Stimulated activated CD8-positive, alpha-beta memory T cell treated with anti-CD3 and anti-CD28 coated beads, Interleukin-7, amount 100 ng/mL, for 4 hours (primary cell): Measurements from ENCODE around the gene LHCGR.

ENCODE experiments used
- DNase-seq, 2 donors: peaks; one replicate each; pipeline ENCODE4 v3.0.0-alpha.2; 2020; ENCODE audit warnings: low read depth in 2 of 2

The LHCGR gene

DNA sequence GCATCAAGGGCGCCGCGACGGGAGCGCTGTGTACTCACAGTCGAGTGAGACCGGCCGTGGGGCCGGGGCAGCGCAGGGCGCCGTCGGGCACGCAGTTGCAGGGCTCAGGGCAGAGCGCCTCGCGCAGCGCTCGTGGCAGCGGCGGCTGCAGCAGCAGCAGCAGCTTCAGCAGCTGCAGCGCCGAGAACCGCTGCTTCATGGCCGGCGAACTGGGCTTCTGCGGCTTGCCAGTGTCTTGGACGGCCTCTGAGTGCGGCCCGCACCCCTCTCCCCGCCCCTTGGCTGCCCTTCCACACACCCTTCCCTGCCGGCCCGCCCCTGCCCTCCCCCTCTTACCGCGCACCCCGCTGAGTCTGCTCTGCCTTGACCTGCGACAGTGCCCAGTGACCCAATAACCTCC, at the start of gene LHCGR:
Gene LHCGR, minus strand, starts transcription at position 252 of the 400 bp plus-strand sequence. Its CDS starts 53 bp downstream, at position 199.
- no peak for DNase-seq

DNA sequence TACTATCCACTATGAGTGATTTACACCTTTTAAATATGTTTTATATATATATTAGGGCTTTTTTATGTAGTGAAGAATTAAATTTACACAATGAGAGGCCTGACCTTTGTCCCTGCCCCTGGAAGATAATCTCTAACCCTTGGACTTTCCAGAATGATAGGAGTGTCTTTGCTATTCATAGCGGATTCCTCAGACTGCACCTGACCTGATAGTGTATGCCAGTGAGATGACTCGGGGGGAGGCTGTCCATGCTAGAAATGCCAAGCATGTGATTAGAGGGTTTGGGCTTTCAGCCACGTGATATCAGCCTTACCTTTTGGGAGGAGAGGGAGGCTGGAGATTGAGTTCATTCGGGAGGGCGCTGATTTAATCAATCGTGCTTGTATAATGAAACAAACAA, 44.1 kb upstream of the LHCGR start:
- DNase-seq: no peak

DNA sequence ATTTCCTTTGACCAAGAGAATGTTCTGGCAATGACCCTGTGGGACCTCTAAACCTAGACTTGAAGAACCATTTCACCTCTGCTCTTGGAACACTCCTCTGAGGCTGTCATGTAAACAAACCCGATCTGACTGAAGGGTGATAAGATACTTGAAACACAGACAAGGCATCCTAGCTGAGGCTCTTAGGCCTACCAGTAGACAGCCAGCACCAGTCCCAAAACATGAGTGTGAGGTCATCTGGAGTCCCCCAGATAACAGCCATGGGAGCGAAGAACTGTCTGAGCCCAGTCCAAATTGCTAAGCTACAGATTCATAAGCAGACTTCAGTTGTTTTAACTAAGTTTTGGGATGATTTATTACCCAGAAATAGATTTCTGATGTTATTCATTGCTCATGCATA, 39.5 kb upstream of the LHCGR start:
- DNase-seq: no peak

DNA sequence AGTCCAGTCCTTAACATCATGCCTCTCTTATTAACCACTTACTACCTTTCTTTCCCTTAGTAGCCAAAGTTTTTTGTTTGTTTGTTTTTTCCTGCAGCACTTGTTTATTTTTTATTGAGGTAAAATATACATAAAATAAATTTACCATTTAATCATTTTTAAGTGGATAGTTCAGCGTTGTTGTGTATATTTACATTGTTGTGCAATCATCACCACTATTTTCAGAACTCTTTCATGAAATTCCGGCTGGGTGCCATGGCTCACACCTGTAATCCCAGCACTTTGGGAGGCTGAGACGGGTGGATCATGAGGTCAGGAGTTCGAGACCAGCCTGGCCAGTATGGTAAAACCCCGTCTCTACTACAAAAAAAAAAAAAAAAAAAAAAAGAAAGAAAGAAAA, 38.1 kb upstream of the LHCGR start:
- DNase-seq: no peak

DNA sequence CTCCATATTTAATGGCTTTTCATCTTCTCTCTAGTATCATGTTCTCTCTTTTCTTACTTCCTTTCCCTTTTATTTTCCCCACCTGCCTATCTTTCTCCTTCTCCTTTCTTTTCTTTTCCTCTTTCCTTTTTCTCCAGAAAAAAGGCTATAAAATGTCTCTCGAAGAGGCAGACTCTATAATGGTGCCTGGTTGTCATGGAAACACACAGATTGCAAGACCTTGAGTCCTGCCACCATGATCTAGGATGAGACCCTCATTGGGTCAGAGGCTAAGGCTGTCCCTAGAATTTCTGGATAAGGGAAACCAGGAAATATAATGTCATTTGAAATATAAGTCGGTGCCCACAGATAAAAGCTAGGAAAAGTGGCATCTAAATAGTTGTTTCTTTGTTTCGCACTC, 36.5 kb upstream of the LHCGR start:
- DNase-seq: no peak

DNA sequence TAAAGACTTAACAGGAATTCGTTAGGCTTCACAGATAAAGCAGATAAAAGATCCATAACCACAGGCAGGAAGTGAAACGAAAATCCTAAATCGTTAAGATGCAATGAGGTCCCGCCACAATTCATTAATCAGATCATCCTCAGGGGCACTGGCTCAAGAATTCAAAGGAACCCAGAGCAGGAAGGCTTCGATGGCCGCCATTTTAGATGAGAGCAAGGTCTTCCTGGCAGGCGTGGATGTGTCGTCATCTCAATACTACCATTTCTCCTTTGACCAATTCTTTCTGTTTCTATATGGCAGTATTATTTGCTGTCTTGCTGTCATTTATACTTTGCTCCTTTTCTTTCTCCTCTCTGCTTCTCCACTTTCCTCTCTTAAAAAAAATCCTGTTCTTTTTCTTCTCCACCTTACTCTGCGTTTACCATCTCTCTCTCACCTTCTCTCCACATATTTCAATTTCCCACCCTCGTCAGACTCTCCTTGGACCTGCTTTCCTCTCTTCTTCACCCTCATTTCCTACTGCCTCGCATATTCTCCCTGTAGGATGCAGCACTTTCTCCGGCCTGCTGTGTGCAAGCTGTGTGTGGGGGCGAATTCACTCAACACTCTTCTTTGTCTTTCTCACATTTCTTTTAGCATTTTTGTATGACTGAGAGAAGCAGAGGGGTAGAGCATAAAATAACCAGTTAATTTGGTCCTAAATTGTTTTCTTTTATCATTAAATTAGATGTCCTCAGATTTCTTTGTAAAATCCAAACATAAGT, 35.1 kb upstream of the LHCGR start:
- no peak for DNase-seq

DNA sequence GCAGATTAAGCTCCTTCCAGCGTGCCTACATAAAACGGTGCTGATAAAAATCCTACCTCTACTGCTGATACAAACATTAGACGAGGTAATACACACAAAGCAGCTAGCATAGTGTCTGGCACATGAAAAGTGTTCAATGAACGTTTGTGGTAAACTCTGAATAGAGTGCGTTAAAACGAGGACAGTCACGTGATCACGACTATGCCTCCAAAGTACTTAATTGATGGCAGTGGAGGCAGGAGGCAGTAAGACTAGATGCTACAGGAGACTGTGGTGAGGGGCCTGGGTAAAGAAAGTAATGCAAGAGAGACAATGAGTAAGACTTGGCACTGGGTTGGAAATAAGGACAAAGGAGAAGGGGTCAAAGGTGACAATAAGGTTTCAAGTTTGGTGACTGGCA, 32.1 kb upstream of the LHCGR start:
- DNase-seq: no peak

DNA sequence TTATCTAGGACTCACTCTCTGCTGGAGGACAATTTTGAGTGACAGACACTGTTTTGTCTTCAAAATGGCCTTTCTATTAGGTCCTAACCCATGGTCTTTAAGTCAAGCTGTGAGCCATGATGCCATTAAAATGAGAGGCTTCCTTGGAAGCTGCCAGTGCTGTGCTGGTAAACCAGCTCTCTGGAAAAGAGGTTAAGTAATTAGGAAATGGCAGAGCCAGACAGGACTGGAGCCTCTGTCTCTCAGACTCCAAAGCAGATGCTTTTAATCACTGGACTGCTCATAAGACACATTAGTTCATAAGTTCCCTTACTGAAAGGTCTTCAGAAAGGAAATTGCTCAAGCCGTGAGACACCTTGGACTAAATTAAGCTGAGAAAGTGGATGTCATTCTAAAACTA, 25.8 kb upstream of the LHCGR start:
- no peak for DNase-seq

DNA sequence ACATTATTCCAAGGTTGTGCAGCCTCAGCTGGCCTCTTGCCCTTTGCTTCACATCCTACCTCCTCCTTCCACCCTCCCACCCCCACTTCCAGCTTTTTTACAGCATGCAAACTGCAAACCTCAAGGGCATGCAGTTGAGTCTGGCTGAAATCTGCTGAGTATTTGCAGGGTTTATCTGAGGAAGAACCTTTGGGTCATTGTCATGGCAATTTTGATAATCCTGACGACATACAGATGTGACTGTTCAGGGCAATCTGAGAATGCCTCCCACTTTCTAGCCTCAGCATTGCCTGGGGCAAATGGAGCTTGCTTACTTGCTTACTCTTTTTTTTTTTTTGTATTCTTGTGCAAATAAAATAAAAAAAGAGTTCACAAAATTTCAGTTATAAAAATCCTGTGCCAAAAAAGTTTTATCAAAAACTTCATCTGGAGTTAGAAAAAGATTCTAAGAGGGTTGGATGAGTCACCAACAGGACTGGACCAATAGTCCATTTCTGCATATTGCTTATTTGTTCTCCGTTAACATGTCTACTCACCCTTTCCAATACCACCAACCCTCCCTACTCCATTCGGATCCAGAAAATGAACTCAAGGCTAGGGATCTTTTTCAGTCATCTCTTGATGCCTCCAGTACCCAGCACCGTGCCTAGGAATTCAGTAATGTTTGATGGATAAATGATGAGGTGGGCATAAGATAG, 23.6 kb upstream of the LHCGR start:
- DNase-seq: no peak

DNA sequence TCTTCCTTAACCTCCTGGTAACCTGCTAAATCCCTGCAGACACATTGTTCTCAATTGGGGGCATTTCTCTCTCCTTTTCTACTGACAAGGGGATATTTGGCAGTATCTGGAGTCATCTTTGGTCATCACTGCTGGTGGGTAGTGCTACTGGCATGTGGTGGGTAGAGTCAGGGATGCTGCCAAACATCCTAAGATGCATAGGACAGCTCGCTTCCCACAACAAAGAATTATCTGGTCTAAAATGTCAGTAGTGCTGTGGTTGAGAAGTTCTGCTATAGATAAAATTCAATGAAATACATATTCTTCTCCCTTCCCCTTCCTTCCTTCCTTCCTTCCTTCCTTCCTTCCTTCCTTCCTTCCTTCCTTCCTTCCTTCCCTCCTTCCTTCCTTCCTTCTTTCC, 18.7 kb upstream of the LHCGR start:
- DNase-seq: no peak

DNA sequence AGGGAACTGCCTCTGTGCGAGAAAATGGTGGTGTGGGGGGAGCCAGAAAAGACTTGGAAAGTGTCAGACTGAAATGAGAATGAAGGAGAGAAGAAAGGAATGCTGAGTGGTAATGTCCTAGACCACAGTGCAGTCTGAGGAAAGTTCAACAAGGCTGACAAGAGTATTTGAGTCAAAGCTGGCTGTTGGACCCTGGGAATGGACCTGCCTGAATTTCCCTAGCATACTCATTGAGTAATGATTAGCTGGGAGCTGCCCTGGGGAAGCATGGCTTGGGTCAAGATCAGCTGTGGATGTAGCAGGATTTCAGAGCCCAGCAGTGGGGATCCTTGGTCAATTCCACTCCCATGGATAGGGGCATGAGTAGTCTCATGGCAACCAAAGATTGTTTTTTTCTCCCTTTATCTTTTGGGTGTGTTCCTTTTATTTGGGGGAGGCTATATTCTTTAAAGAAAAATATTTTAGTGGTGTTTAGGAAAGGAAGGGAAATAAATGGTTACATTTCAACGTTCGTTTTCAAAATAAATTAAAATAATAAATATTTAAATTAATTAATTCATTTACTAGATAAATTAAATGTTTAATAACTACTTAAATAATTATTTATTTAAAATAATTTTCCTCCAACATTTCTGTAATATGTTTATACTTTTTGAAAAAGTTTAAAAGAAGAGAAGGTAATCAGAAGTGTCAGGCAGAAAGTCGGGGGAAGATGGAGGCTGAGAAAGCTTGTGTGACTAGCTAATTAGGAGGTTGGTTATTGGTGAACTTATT, 15.9 kb upstream of the LHCGR start:
- no peak for DNase-seq

DNA sequence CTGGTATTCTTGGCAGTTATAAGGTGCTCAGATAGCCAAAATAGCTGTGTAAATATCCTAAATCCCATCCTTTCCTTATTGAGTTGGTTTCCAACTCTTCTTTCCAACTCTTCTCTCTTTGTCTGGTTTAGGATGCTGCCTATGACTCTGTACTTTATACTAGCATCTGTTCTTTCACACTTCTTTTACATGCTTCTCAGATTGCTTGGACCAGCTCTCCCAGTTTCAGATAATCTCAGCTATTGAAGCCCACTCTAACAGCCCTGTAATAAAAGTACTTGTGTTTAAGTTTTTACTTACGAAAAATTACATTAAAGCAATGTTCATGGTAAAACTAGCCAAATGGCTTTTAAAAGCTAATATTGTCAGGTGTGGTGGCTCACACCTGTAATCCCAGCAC, 14.7 kb upstream of the LHCGR start:
- DNase-seq: no peak

DNA sequence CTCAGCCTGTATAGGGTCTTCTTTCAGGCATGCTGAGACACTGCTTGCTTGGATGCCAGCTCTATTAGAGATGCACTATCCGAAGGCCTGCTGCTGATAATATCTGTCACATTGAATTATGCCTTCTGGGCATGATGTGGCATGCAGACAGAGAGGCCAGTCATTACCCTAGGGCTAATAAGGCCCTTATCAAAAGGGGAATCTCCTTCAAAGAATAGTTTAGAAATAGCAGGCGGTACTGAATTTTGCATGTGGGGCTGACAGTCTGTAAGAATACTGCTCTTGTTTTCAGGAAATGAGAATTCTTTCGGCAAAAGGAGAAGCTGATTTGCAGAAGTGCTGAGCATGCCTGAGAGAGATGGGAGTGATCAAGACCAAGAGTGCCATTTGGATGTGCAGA, 13.1 kb upstream of the LHCGR start:
- no peak for DNase-seq

DNA sequence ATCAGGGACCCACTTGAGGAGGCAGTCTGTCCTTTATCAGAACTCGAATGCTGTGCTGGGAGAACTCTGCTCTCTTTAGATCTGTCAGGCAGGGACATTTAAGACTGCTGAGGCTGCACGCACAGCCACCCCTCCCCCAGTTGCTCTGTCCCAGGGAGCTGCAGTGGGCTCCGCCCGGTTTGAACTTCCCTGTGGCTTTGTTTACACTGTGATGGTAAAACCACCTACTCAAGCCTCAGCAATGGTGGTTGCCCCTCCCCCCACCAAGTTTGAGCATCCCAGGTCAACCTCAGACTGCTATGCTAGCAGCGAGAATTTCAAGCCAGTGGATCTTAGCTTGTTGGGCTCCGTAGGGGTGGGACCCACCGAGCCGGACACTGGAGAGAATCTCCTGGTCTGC, 11.8 kb upstream of the LHCGR start:
- no peak for DNase-seq

DNA sequence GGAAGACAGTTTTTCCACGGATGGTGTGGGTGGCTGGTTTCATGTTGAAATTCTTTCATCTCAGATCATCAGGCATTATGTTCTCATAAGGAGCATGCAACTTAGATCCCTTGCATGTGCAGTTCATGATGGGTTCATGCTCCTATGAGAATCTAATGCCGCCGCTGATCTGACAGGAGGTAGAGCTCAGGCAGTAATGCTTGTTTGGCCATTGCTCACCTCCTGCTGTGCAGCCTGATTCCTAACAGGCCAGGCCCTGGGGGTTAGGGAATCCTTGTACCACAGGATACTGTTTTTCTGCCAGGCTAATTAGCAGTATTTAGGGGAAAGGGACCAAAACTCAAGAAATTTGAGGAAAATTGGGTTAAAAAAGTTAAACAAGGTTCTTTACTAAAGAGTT, 5.3 kb upstream of the LHCGR start:
- DNase-seq: no peak

DNA sequence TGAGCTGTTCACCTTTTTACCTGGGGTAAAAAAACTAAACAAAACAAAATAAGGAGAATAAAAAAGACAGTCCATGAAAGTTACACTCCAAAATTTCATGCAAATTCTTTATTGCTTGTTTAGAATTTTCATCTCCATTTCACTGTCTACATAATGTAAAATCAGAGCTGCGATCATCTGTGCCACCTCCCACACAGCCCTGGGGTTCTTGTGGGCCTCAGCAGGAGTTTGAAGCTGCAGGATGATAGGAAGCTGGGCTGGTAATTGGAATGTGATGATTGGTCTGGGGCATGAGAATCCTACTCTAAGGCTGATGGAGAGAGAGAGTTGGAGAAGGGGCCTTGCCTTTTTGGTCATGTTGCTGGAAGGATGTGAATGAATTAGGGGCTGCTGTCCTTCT, 4.2 kb upstream of the LHCGR start:
- no peak for DNase-seq

DNA sequence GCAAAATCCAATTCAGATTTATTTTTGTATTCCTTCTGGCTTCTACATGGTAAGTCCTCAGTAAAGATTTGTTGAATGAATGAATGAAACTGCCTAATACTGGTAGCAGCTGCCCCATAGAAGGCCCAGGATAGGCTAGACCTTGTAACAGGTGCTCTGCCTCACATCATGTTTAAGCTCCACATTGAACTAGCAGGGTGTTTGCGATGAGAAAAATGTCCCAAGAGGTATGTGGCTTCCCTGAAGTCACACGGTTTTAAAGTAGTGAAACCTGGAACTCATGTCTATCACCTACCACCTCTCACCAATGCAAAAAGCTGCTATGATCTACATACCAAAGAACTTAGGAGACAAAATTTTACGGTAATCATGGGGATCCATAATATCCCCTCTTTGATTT, 765 bp upstream of the LHCGR start:
- no peak for DNase-seq

DNA sequence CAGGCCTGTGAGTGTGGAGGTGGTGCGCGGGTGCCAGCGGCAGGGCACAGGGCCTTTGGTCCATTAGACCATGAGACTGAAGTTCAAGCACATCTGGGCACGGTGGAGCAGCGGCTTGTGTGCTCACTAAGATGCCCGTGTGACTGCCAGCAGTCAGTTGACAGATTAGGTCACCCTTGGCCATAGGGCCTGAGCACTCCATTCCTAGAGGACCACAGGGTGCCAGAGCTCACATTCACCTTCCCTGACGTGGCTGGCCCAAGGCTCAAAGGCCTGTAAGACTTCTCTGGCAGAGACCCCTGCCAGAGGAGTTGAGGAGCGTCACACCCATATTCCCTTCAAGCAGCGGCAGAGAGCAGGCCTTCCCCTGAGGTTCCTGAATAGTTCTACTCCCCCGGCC, 650 bp downstream of the LHCGR start:
- DNase-seq: no peak

DNA sequence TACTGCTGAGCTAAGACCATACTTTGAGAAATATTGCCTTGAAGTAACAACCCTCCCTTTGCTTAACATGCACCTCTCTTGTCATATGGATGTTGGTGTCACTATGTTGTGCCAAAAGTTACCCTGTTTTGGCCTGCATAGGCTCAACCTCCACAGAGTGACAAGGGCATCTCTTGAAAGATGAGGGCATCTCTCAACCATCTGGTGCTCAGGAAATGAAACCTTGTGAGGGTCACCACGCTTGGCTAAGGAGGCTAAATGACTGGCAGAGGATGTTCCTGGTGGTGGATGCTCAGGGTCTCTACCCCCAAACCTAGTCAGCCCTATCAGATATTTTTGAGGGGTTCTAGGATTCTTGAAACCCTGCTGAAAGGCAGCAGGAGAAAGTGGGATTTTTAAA, 2.3 kb downstream of the LHCGR start:
- no peak for DNase-seq

DNA sequence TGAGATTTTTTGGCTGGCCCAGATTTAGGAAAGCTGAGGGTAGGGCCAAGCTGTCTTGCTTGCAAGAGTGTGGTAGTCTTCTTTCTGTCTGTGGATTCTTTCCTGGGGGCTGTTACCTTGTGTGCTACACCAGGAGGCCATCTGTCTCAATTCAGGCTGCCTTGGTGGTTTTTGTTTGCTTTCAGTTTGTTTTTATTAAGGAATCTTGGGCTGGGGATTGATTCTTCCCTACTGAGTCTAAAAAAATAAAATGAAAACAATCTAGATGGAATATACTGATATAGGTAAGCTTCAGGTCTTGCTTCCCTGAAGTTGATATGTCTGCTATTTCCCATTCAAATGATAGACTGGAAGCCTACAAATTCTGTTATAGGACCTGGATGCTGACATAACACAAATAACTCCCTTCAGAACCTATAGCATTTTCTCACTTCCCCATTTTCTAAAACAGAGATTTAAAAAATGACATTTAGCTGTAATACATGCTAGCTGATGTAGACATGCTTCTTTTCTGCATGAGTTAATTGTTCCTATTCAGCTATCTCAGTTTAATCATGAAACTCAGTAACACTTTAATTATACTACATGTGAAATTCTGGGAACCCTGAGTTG, 5.3 kb downstream of the LHCGR start:
- no peak for DNase-seq

DNA sequence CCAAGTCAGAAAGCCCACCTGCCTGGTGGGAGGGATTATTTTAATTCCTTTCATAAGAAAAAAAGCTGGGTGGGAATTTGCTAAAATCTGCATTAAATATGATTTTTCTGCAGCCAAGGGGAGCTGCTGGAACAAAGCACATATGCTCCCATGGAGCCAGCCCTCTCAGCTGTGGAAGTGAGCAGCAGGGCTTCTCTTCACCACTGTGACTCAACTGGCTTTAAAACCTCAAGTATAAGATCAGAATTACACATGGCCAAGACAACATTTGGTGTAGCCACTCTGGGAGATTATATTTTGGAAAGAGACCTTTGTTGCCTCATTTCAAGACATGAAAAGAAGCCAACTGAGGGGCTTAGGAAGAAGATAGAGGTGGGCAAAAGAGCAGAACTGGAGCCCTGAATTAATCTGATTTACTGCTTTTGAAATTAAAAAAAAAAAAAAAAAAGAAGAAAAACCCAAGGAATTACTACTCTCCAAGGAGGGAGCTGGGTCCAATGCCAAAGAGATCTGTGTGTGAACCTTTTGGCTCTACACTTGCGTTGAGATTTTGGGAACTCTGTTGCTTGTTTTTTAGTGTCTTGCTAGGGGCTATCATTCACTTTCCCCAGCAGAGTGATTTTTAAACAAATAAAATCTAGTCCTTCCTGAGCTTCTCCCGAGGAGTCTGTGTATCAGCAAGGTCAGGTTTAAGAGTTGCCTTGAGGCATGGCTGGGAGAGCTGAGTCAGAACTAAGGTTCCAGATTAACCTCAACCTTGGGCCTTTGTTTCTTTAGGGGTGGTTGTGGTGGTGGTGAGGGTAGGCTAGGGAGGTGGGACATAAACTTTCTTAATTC, 6.0 kb downstream of the LHCGR start:
- DNase-seq: no peak

DNA sequence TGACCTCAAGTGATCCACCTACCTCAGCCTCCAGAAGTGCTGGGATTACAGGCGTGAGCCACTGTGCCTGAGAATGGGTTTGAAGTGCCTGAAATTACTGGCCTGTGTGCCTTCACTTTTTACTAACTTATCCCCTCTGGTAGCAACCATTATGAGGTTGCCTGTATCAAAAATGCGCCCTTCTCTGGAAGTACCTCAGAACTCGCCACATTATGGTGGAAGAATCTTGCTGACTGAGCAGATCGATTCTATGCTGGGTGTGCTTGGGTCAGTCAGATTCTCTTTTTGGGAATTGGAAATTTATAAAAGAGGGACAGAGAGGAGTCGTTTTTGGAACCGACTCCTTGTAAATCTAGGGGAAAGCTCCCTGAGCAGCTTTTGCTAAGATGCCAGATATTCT, 8.2 kb downstream of the LHCGR start:
- DNase-seq: no peak
